ENCODE results near the gene KCND3.

DNA sequence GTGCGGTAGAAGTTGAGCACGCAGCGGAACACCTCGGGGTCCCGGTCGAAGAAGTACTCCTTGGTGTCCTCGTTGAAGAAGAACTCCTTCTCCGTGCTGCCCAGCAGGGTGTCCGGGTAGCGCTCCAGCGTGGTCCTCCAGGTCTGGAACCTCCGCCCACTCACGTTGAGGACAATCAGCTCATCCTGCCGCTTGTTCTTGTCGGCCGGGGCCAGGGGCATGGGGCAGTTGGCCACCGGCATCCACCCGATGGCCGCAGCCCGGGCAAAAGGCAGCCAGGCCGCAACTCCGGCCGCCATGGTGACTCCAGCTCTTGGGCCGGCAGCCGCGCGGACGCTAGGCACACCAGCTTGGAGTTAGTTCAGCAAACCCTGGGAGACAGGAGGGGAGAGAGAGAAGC, 7.0 kb downstream of the KCND3 start:
- TF ChIP-seq, protein P1, sequence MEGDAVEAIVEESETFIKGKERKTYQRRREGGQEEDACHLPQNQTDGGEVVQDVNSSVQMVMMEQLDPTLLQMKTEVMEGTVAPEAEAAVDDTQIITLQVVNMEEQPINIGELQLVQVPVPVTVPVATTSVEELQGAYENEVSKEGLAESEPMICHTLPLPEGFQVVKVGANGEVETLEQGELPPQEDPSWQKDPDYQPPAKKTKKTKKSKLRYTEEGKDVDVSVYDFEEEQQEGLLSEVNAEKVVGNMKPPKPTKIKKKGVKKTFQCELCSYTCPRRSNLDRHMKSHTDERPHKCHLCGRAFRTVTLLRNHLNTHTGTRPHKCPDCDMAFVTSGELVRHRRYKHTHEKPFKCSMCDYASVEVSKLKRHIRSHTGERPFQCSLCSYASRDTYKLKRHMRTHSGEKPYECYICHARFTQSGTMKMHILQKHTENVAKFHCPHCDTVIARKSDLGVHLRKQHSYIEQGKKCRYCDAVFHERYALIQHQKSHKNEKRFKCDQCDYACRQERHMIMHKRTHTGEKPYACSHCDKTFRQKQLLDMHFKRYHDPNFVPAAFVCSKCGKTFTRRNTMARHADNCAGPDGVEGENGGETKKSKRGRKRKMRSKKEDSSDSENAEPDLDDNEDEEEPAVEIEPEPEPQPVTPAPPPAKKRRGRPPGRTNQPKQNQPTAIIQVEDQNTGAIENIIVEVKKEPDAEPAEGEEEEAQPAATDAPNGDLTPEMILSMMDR (conservative IDR thresholded peaks at IDR 0.05) = no peak
- TF ChIP-seq ZFX (IDR thresholded peaks at IDR 0.05) = no peak
